ENCODE measurements around the gene REEP3.

Gene REEP3, protein sequence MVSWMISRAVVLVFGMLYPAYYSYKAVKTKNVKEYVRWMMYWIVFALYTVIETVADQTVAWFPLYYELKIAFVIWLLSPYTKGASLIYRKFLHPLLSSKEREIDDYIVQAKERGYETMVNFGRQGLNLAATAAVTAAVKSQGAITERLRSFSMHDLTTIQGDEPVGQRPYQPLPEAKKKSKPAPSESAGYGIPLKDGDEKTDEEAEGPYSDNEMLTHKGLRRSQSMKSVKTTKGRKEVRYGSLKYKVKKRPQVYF

DNA sequence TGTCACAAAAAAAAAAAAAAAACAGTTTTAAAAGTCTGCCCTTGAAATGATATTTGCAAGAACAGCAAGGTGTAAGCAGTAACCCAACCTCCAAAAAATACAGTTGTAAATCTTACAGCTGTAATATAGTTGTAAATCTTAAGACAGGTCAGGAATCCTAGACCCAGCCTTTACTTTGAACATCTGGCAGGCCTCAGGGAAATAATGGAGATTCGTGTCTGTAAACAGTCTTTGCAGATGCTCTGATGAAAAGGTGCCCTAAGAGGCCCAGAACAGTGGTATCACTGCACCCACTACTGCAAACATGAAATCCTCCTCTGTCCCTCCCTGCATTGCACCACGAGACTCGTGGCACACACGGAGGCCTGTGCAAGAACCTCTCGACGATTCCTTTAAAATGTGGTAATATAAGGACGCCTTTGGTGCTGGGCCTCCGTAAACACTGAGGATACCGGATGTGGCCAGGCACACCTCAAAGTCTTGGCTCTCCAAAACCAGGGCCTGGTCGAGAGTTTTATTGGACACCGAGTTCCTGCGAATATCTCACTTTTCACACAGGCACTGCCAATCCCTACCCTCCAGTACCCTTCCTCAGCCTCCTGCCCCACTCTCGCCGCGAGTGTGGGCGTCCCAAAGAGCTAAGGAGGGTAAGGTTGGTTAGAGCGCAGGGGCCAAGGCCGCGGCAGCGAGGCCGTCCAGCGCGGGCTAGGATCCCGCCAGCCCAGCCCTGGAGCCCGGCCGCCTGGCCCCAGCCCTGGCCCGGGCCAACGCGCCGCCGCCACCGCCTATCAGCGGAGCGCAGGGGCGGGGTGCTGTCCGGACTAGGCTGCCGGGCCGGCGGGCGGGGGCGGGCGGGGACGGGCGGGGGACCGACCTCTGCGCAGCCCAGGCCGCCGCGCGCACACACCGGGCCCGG is at the start of gene REEP3:
TSS of gene REEP3 (plus strand) at position 902 of the 916 bp plus-strand sequence. CDS start 145 bp downstream, outside the sequence.
- H3K4me3 ChIP-seq (ENCODE audit: low read depth, low read length) = peak within 1 kb of the TSS; percentile 96
- TF ChIP-seq, protein P1, sequence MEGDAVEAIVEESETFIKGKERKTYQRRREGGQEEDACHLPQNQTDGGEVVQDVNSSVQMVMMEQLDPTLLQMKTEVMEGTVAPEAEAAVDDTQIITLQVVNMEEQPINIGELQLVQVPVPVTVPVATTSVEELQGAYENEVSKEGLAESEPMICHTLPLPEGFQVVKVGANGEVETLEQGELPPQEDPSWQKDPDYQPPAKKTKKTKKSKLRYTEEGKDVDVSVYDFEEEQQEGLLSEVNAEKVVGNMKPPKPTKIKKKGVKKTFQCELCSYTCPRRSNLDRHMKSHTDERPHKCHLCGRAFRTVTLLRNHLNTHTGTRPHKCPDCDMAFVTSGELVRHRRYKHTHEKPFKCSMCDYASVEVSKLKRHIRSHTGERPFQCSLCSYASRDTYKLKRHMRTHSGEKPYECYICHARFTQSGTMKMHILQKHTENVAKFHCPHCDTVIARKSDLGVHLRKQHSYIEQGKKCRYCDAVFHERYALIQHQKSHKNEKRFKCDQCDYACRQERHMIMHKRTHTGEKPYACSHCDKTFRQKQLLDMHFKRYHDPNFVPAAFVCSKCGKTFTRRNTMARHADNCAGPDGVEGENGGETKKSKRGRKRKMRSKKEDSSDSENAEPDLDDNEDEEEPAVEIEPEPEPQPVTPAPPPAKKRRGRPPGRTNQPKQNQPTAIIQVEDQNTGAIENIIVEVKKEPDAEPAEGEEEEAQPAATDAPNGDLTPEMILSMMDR (IDR thresholded peaks at IDR 0.05; ENCODE audit: low read depth, low read length, missing control alignments) = no peak
- DNase-seq (ENCODE audit: low read depth) = no peak

DNA sequence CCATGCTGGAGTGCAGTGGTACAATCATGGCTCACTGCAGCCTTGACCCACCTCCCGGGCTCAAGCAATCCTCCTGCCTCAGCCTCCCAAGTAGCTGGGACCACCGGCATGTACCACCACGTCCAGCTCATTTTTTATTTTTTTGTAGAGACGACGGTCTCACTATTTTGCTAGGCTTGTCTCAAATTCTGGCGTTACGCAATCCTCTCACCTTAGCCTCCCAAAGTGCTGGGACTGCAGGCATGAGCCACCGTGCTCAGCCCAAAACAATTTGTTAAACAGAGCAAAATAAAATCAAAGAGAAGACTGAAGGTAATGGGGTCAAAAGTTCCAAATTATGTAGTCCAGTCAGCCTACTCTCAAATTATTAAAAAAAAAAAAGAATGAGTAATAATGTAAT is 46.7 kb upstream of the REEP3 start:
- DNase-seq (ENCODE audit: low read depth) = no peak
- TF ChIP-seq, protein P1 (IDR thresholded peaks at IDR 0.05; ENCODE audit: low read depth, low read length, missing control alignments) = no peak
- H3K4me3 ChIP-seq (ENCODE audit: low read depth, low read length) = no peak overlapping the region

DNA sequence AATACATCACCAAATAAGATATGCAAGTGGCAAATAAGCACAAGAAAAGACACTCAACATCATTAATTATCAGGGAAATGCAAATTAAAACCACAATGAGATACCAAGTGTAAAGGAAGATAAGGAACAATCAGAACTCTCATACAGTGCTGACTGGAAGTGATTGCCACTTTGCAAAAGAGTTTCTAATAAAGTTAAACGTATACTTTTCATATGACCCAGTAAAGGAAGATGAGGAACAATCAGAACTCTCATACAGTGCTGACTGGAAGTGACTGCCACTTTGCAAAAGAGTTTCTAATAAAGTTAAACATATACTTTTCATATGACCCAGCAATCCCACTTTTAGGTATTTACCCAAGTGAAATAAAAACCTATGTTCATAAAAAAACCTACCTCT is 43.3 kb upstream of the REEP3 start:
- no peak for DNase-seq (ENCODE audit: low read depth)
- TF ChIP-seq, protein P1 (IDR thresholded peaks at IDR 0.05; ENCODE audit: low read depth, low read length, missing control alignments) = no peak
- H3K4me3 ChIP-seq (ENCODE audit: low read depth, low read length) = no peak overlapping the region

DNA sequence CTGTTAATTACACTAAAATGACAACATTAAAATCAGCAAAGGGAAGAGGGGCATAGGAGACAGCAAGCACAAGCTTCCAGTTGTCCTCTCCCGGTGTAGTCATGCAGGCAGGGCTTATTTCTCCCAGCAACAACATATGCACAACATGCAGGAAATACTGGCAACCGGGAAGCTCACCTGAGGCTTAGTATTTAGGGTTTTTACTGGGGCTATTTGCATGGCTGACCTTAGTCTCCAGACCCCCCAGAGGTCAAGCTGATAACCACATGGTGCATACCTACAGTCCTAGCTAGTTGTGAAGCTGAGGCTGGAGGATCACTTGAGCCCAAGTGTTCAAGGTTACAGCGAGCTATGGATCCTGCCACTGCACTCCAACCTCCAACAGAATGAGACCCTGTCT is 42.6 kb upstream of the REEP3 start:
- TF ChIP-seq, protein P1 (IDR thresholded peaks at IDR 0.05; ENCODE audit: low read depth, low read length, missing control alignments) = no peak
- no peak for DNase-seq (ENCODE audit: low read depth)

DNA sequence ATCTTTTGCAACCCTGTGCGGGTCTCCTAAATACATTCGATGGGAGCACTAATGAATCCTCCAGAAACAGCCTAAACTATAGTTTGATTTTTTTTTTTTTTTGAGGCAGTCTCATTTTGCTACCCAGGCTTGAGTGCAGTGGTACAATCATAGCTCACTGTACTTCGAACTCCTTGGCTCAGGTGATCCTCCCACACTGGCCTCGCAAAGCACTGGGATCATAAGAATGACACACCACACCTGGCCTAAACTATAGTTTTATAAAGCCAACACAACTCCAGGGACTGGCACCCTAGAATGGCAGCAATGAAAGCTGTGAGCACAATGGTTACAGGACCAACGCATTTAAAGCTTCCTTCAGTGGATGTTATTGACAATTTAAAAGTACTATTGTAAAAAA is 41.0 kb upstream of the REEP3 start:
- no peak for DNase-seq (ENCODE audit: low read depth)
- H3K4me3 ChIP-seq (ENCODE audit: low read depth, low read length) = no peak overlapping the region
- TF ChIP-seq, protein P1 (IDR thresholded peaks at IDR 0.05; ENCODE audit: low read depth, low read length, missing control alignments) = no peak

More for the DNA sequence above, 42.6 kb upstream of the REEP3 start:
- H3K4me3 ChIP-seq (ENCODE audit: low read depth, low read length) = no peak overlapping the region

DNA sequence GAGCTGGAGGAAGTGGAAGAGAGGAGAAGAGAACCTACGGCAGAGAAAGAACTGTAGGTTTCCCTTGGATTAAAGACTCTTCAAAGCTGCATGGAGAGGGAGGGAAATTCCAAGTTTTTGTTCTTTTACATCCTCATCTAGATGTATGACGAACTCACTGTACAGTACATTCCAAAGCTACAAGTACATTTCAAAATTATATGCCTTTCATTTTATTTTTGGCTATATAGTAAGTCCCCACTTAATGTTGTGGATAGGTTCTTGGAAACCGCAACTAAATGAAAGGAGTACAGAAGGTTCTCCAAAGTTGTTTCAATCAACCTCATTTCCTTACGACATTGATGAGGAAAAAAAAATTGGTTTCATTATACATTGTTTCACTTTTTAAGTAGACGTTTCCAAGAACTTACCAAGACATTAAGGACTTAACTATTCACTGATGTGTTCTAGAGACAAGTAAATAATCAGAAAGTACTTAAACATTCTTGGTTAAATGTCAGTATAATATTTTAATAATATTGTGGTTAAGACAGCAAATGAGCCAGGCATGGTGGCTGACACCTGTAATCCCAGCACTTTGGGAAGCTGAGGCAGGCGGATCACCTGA is 39.3 kb upstream of the REEP3 start:
- H3K4me3 ChIP-seq (ENCODE audit: low read depth, low read length) = no peak overlapping the region
- TF ChIP-seq, protein P1 (IDR thresholded peaks at IDR 0.05; ENCODE audit: low read depth, low read length, missing control alignments) = no peak
- DNase-seq (ENCODE audit: low read depth) = no peak

Measured in GM12864 (cell line).